Inflammatory macrophage treated with lipopolysaccharide for 1 hour (primary cell): ENCODE results near the gene DBN1.
A peak's percentile ranks its signal among the peaks of the same experiment; 100 is the strongest.

Experiments used
- DNase-seq, 2 donors: peaks; one replicate each; pipeline ENCODE4 v3.0.0-alpha.2; 2020 to 2022

The DBN1 gene

DNA sequence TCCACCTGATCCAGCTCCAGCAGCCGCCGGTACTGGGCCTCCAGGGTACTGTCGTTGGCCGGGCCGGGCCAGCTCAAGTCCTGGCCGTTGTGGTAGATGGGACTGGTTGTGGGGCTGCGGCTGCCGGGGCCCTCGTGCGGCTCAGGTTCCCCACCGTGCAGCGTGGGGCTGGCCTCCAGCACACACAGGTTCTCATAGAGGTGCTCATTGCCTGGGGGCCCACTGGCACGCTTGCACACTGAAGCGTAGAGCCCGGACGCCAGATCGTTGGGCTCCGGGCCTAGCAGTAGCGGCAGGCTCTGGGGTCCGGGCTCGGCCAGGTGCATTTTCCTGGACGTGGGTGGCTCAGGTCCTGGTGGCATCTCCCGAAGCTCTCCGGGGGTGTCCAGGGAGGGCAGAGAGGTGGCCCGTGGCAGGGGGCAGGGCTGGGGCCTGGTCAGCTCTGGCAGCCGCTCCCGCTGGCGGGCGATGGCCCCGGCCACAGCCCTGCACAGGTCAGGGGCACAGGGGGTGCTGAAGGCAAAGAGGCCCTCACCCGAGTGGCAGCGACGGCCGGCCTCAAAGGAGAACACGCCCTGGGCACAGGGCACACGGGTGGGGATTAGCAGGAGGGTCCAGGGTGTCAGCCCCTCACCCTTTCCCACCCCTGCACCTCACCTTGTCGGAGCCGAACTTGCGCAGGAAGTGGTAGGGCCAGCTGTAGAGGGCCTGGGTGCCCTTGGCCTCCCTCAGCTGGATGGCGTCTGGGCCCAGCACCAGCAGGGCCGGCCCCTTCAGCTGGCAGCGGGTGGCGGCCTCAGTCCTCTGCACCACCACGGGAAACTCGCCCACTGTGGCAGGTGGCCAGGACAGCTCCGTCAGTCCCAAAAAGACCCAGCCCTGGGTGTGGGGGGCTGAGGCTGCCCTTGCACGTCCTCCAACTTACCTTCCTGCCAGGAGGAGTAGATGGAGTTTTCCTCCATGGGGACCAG lies 30.9 kb upstream of the DBN1 start:
- no peak for DNase-seq

DNA sequence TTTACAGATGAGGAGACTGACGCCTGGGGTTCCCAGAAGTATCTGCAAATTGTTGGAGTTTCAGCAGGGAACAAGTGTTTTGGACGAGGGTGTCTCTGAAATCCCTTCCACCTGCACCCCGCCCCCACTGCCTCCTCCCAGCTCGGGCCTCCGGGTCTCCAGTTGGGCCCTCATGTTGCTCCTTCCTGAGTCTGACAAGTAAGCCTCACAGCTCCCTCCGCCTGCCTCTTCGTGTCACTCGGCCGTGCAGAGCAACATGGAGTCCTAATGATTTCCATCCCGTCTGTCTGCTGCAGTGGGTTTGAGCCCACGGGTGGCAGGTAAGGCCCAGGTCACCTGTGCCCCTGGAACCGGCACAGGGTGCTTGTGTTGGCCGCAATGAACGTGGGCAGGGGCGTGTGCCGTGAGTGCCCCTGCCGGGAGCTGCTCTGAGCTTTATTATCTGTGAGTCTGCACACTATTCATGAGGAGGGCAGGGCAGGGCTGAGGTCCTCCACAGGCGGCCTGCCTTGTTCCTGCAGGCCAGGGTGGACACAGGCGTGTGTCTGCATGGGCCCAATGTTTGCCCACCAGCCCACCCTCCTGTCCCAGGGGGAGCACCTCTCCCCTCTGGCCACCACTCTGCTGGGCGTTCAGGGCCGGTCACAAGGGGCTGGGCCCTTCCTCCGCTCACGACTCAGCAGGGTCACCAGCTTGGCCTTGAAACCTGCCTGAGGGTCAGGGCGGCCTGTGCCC lies 30.1 kb upstream of the DBN1 start:
- DNase-seq: no peak

GRCh38 chr5:177502886-177503285 lies 29.5 kb upstream of the DBN1 start:
- no peak for DNase-seq

- DNase-seq: no peak
Measured at GRCh38 chr5:177501874-177502678, 28.6 kb upstream of the DBN1 start.

DNA sequence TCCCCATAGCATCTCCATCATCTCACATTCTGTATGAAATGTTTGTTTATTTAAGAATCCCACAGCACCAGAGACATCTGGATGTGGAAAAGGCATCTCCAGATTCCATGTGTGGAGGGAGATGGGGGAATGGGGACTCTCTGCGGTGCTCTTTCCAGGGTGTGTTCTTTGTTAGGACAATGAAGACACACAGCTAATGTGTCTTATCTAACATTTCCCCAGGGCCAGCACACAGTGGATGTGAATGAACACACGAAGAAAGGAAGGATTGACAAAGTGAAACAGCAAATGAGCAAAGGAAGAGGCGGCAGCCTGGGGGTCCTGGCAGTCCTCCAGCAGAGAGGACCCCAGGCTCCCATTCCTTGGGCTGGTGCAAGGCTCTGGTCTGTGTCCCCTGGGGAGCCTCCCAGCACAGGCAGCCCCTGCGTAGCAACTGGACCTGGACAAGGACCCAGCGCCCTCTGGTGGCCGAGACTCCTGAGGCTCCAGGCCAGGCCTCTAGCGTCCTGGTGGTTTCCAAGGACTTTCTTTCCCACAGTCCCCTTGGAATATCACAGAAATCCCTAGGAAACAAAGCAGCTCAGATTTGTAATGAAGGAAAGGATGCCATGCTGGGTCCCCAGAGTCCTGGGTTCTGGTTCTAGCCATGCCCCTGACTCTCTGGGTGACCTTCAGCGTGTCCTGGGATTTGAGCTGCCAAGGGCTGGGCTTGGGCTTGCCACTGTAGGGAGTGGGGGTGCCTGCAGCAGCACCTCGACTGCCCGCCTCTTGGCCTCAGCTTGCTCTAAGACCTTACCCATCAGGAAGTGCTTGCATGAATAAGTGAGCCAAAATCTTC lies 27.5 kb upstream of the DBN1 start:
- peak; percentile 61 to 94 for DNase-seq

GRCh38 chr5:177499842-177500241 lies 26.4 kb upstream of the DBN1 start:
- no peak for DNase-seq

DNA sequence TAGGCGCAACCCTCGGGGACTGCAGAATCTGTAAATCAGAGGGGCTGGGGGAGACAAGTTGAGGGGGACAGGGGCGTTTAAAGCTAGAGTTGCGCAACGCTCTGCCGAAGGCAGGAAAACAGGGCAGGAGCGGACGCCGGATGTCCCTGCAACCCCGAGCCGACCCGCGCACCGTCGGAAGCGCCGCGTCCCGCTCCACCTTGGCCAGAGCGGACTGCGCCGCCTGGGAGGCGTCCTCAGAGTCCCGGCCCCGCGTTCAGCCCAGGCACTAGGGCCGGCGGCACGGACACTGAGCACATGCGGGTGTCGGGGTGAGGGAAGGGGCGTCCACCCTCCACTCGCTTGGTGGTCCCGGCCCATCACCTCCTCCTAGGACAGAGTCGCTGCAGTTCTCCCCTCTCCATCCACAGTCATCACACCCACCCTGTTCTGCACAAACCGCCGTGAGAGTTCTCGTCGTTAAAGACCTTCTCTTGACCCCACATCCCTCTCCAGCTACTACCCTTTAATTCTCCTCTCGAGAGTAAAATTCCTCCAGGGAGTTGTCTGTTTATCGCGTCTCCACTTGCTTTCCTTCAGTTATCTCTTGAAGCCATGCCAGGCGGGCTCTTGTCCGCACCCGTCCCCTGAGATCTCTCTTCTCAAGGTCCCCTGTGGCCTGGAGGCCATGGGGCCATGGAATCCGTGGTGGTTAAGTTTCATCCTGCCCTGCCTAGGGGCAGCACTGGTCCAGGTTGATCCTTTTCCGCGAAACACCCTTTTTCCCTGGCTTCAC lies 24.8 kb upstream of the DBN1 start:
- no peak for DNase-seq

DNA sequence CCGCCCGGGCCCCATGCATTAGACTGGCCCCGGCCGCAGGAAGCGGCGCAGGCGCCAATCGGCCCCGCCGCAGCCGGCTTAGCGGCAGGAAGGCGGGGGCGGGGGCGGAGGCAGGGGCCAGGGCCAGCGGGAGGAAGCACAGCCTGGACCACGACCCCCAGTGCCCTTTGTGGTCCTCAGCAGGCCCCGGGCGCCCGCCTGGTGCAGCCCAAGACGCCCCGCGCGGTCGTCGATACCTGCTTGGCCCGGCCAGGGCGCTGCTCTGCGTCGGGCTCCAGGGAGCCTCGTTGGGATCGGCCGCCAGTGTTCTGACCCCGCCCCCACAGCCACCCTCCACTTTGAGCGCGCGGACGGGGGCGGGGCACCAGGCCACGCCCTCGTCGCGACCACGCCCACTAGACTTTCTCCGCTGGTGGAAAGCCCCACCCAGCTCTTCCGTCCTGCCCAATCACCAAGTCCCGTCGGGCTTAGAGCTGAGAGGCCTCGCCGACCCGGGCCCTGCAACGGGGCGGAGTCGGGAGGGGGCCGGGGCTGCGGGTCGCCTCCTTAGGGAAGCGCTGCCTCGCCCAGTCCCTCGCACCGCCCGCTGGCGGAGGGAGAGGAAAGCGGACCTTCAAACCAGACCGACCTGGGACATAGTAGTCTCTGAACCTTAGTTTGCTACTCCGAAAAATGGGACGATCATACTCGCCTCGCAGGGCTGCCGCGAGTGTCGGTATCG lies 24.0 kb upstream of the DBN1 start, which contains the start of gene PDLIM7:
Gene PDLIM7, minus strand, starts transcription at position 313 of the 721 bp plus-strand sequence. CDS start 1,092 bp downstream, outside the sequence.
- DNase-seq: peak; percentile 95 to 98

GRCh38 chr5:177496727-177497291 lies 23.4 kb upstream of the DBN1 start:
- DNase-seq: peak in 1 of 2 donors; percentile 49

DNA sequence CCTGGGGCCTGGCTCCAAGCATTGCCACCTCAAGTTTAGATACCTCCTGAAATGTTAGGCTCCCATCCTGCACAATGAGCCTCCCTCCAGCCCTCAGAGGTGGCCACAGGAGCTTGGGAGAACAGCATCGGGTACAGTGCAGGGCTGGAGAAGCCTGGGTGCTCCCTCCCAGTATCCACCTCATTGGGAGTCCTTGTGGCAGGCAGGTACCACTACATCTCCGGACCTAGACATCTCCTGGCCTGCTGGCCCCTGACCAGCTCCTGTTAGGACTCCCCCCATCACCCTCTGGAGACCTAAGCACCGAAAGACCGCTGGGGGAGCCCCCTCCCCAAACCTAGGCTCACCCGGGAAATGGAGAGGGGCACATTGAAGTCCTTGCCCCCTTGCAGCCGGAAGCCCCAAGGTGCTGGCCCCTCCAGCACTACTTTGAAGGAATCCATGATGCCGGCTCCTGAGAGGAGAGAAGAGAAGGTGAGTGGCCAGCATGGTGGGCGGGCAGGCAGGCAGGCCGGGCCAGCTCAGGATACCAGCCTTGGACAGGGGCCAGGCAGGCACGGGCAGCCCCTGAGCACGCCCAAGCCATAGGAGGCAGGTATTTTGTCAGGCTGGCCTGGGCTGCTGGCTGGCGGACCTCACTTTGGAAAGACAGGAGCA lies 22.8 kb upstream of the DBN1 start:
- no peak for DNase-seq

- peak; percentile 50 to 58 for DNase-seq
Measured at GRCh38 chr5:177495243-177496060, 22.0 kb upstream of the DBN1 start.

DNA sequence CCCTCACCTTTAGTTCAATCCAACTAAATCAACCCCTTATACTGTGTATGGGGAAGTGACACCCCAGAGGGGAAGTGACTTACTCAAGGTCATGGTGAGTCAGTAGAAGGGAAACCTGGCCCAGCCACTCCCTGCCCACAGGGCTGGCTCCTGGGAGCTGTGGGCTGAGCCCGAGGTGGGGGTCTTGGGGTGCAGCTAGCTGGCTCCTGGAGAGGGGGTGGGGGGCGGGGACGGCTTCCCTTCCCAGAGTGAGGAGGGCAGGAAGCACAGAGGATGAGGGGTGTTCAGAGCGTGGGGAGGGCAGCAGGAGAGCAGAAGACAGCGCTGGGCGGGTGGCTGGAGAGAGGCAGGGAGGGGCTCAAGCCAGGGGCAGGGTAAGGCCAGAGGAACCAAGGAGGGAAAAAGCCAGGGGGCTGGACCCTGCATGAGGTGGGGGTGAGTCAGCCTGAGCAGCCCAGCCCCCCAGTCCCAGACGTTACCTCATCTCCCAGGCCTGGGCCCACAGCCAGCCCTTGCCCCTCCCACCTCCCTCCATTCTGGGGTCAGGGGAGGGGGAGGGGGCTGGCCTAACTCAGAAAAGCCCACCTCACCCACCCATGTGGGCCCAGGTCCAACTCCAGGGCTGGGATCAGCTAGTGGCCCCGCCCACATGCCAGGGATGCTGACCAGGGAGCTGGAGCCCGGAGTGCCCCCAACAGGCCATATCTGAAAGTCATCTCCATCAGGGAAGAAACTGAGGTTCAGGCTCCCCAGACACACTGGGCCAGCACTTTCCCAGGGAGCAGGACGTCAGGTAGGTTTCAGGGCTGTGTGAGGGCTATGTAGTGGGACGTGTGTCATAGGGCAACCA lies 21.1 kb upstream of the DBN1 start:
- DNase-seq: peak; percentile 88 to 91

GRCh38 chr5:177493795-177494345 lies 20.4 kb upstream of the DBN1 start:
- peak; percentile 85 to 89 for DNase-seq

GRCh38 chr5:177492841-177493240 lies 19.4 kb upstream of the DBN1 start:
- DNase-seq: no peak

DNA sequence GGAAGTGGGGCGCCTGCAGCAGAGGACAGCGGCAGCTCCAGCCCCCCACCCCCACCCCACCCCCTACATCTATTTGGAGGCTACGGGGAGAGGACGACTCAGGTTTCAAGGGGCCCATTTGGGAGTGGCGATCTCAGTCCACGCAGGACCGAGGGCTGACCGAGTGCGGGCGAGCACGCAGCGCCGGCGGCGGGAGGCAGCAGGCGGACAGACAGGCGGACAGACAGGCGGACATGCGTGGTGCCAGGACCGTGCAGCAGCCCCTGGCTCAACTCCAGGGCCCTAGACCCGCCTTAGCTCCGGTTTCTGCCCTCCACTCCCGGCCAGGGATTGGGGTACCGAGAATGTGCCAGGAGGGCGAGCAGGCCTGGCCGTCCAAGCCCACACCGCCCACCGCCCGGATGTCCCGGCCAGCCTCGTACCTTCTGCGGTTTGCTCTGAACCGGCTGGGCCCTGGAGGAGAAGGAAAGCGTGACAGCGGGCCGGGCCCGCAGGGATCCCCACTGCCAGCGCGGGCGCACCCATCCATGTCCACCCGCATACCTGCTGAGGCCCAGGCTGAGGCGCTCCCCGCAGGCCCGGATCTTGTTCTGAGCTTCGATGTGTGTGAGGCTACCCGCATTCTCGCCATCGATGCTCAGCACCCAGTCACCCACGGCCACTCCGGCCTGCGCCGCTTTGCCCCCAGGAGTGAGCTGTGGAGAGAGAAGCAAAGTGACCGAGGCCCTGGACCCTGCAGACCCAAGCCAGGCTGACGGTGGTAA lies 18.7 kb upstream of the DBN1 start:
- DNase-seq: no peak

DNA sequence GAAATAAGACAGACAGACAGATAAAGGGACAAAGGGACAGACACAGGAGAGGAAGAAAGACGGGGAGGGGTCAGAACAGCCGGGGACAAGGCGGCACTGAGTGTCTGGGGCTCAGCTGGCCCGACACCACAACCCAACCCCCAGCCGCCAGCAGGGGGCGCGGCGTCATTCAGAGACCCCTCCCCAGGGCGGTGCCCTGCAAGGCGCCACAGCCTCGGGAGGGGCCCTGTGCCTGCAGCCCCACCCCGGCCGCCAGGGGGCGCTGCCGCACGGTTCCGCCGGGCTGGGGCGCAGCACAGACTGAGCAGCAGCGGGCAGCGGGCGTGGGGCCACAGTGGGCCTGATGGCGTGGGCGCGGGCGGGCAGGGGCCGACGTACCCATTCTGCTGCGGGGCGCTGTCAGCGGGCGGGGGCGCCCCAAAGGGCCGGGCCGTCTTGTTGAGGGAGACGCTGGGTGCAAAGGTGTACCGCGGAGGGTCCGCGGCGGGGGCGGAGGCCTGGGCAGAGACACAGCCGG lies 18.1 kb upstream of the DBN1 start:
- DNase-seq: no peak
